ENCODE results near the gene SOAT2.
"Not testable (repeated sequence)": the region's sequence is repeated elsewhere in the genome, so short reads cannot be mapped to it uniquely, and the experiment has no call there.

Gene SOAT2

DNA sequence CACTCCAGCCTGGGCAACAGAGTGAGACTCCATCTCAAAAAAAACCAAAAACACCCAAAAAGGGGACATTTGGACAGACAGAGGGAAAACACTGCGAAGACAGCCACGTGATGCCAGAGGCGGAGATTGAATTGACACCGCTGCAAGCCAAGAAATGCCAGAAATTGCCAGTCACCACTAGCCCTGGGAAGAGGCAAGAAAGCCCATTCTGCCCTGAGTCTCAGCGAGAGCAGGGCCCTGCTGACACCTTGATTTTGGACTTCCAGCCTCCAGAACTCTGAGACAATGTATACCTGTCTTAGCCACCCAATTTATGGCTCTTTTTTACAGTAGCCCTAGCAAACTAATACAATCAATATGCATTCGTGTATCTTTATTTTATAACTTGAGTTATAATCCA lies 13.2 kb upstream of the SOAT2 start:
- DNase-seq: no peak

- no peak for DNase-seq
Measured at GRCh38 chr12:53090554-53090953, 12.7 kb upstream of the SOAT2 start.

DNA sequence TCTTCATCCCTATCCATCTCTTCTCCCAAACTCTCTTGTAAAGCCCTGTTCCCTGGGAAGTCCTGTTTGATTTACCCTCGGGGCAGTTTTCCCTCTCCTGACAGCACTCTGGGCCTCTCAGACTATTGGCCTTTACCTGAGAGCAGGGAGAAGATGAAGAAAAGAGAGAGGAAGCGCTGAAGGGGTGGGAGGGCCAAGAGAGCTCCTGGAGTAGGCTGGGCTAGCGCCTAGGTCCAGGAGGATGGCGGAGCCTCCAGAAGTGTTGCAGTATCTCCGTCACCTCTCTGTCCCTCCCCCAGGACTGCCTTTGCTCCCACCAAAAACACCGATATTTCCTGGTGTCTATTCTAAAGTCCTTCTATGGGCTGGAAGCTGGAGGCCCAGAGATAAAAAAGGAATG lies 11.5 kb upstream of the SOAT2 start:
- no peak for DNase-seq

DNA sequence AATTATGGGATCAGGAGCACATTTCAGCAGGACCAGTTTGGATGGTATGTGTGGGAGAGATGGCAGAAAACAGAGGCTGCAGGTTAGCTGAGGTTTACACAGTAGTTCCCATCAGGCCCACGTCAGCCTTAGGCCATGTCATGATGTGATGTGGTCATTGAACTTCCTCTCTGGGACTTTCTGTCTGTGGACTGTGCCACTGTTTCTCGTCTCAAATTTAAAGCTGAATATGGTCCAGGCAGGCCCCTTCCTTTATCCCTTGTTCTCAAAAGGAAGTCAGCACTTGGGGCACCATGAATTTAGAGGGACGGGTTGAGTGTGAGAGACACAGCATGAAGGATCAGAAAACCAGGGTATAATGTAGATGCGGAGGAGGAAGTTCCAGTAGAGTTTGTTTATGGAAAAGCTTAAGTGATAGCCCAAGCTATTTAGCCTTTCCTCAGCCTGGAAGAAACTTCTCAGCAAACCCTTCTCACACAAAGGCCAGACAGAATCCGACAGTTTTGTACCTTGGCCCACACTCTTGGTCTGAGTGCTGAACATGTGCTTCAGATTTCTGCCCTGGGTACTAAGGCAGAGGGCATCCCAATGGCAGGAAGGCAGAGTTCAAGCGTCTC lies 9.4 kb upstream of the SOAT2 start:
- DNase-seq: no peak

DNA sequence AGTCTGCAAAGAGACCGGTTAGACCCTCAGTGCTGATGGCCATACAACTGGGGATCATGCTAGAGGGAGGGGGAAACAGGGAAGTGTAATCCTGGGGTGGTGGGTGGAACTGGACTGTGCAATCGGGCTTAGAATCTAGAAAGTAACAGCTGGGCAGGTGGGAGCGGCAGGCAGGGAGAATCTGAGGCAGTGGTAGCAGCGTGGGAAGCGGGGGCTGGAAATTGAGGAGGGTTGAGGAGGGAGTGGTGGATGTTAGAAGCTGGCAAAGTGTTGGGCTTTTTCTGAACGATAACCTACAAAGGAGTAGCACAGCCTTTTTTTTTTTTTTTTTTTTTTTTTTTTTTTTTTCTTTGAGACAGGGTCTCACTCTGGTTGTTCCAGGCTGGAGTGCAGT lies 8.9 kb upstream of the SOAT2 start:
- no peak for DNase-seq

GRCh38 chr12:53094796-53095595 lies 8.3 kb upstream of the SOAT2 start:
- not testable (repeated sequence) for DNase-seq

DNA sequence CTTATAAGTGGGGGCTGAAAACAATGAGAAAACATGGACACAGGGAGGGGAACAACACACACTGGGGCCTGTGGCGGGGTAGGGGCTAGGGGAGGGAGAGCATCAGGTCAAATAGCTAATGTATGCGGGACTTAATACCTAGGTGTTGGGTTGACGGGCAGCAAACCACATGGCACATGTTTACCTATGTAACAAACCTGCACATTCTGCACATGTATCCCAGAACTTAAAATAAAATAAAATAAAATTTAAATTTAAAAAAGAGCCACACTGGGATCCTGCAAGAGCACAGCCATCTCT lies 7.7 kb upstream of the SOAT2 start:
- not testable (repeated sequence) for DNase-seq

DNA sequence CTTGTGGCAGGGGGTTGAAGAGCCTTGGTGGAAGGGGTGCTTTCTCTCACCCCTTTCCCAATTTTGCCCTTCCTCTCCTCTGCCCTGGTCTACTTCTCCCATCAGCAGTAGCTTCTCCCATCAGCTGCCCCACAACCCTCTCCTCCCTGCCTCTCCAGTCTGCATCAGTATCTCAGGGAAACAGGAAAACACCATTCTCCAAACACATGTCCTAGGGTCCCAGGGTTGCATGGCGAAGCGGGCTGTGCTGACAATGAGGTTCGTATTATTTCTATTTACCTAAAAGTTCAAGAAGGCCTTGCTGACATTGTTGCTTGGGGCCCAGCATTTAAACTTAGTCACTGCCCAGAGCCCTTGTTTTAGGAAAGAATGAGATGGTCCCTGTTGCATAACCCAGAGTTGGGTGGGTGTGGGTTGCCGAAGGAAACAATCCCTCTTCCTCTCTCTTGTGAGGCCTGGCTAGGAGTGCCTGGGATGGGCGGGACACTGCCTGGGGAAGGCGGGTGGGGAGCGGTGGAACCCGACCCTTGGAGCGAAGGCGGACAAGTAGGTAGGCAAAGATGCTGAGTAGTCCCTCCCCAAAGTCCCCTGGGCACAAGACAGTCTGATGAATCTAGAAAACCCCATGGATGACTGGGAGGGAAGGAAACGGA lies 7.1 kb upstream of the SOAT2 start:
- no peak for DNase-seq

DNA sequence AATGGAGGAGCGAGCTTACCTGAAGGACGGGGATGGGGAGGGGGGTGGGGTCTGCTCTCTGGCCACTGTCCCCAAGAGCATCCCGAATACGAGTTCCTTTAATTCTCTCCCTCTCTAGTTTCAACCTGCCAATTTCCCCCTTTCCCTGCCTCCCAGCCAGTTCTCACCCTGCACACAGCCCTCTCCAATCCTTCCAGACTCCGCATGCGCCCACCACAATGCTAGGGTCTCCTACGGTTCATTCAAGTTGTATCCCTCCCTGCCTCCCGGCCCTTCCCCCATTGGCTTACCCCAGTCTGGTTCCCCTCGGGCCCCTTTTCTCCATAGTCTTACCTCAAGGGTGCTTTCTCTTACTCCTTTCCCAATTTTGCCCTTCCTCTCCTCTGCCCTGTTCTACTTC lies 6.5 kb upstream of the SOAT2 start:
- DNase-seq: no peak

DNA sequence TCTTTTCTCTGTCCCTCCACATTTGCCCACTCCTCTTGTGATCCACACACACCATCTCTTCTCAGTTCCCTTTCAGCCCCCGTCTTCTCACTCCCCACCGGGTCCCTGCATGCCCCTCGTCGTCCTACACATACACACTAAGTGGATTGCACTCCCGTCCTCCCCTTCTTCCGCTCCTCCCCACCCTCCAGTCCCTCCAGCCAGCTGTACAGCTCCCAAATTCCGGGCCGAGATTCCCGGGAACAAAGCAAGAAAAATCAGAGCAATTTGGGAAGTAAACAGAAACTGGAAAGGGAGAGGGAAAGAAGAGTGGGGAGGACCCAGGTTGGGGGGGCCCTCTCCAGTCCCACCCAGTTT lies 6.1 kb upstream of the SOAT2 start:
- no peak for DNase-seq

- no peak for DNase-seq
Measured at GRCh38 chr12:53097564-53098353, 5.5 kb upstream of the SOAT2 start, which contains the start of gene IGFBP6. Gene IGFBP6, plus strand, starts transcription at chr12:53097667. Its CDS starts 51 bp downstream, at chr12:53097718.

DNA sequence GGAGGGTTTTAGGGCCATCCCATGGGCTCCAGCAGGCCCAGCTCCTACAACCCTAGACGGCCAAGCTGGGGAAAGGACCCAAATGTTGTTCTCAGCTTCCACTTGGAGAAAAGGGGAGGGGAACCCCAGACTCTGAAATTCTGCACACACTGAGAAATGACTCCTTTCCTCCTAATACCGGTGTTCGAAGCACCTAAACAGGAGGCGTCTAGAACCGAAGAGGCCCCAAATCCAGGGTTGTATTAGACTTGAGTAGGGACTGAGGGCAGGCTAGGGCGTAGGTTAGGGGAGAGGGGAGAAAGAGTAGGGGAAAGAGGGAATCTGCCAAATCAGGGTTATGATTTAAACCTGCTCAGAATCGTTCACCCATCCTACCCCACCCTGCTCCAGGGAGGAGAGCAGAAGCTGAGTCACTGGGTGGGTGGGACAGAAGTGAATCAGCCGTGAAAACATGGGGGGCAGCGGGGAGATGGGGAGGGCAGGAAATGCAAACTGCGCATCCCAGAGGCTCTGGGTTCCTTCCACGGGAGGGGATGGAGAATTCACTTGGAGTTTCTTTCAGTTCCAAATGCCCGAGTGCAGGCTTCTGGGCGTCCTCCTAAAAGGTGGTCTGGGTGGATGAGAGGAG lies 4.8 kb upstream of the SOAT2 start:
- DNase-seq: no peak

DNA sequence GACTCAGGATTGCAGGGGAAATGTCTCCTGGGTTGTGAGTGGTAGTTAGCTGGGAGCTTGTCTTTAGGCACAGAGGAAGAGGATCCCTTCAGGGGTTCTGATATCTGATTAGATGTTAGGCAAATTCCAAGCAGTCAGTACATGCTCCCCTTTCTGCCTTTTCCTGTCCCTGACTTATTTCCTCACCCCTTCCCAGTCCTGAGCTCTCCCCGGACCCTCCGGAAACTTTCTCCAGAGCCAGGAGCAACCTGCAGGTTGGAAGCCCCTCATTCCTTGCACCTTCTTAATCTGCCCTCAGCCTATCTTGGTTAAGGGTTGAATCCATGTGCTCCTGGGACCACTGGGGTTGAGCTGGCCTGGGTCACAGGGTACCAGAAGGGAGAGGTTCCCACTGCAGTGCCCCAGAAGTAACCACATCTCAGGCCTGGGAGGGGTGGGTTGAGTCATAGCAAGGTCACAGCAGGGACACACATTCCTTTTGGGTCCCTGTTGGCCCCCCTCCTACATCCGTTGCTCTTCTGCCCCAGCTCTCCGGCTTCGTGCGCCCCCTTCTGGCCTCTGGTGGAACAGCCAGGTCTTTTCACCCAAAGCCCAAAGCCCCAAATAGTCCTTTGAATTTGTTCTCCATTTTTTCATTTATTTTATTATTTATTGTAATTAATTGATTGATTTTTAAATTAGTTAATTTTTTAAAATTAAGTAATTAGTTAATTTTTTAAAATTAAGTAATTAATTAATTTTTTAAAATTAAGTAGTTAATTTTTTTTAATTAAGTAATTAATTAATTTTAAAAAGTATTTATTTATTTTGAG lies 4.0 kb upstream of the SOAT2 start:
- no peak for DNase-seq

DNA sequence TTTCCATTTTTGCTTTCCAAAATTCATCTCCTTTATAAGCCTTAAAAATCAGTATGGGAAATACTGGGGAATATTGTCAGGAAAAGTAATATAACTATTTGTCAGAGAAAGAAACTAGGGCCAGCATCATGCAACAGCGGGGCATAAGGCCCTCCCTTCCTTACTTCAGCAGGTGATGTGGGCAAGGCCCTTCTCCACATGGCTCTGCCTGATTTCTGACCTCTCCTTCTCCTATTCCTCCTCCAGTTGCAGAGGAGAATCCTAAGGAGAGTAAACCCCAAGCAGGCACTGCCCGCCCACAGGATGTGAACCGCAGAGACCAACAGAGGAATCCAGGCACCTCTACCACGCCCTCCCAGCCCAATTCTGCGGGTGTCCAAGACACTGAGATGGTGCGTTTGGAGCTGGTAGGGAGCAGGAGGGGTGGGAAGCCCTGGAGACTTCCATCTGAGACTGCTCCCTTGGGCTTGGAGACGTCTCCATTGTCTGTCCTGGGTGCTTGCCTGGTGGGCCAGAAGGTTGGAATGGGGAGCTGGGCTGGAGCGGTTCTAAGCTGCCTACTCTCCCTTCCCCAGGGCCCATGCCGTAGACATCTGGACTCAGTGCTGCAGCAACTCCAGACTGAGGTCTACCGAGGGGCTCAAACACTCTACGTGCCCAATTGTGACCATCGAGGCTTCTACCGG lies 2.7 kb upstream of the SOAT2 start:
- no peak for DNase-seq

- no peak for DNase-seq
Measured at GRCh38 chr12:53101266-53101665, 2.0 kb upstream of the SOAT2 start.

GRCh38 chr12:53101931-53102781 lies 1.1 kb upstream of the SOAT2 start:
- DNase-seq: no peak

DNA sequence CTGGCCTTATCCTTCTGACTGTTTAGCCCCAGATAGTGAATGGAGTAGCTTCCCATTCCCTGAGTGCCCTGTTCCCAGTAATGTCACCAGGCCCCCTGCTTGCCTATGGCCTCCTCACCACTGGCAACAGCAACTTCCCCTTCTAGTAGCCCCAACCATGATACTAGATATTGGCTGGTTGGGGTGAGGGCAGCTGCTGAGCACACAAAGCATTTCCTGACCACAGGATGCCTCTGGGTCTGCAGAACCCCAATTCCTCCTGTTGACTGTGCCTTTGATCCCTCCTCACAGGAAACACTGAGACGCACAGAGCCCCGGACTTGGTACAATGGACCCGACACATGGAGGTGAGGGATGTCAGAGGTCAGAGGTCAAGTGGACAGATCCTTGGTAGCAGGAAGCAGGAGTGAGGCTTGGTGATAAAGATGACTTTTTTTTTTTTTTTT lies 597 bp downstream of the SOAT2 start:
- DNase-seq: no peak

DNA sequence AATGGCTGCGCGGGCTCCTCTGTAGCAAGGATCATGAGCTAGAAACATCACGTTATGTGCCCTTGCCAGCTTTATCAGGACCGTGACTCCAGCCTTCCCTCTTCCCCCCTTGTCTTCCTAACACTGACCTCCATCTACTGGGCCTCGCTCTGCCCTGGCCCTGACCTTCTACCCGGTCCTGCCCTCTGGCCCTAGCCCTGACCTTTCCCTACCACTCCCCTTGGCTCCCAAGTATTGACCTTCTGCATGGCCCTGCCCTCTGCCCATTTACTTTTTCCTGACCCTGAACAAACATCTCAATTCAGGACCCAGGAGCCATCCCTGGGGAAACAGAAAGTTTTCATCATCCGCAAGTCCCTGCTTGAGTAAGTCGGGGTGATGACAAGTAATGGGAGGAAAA lies 2.0 kb downstream of the SOAT2 start:
- no peak for DNase-seq

DNA sequence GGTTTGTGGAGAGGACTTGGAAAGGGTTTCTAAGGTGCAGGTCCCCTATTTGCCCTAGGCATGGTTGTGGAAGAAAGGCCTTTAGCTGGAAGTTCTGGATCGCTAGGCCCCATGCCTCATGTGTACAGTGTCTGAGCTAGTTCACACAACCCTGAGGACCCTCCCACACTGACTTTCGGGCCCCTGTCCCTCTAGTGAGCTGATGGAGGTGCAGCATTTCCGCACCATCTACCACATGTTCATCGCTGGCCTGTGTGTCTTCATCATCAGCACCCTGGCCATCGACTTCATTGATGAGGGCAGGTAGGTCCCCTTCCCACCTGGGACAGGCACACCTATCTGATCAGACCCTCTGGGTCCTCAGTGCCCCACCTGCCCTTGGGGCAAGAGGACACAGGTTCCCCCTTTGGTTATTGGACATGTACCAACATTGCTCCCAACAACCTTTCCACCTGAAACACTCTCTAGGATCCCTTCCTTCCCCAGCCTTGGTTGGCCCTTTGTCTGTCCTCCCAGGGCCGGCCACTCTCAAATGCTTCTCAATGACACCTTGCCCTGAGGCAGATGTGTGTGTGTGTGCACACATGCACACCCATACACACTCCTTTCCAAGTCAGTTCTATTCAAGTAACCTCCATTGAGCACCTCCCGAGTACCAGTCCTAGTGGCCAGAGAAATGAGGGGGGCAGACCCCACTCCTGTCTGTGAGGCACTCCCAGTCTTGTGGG lies 2.6 kb downstream of the SOAT2 start:
- no peak for DNase-seq

GRCh38 chr12:53107122-53107521 lies 3.8 kb downstream of the SOAT2 start:
- no peak for DNase-seq
